HepG2 (cell line): ENCODE results near the gene CBLN3. TPM values are rescaled to one million over a fixed set of nuclear protein-coding genes. Genes with fewer than 3 reads are reported as not detected.

ENCODE experiments used
- AKNA ChIP-seq: sonication (generic); formaldehyde crosslinking; IDR thresholded peaks from 2 replicates; pipeline ENCODE4 v1.4.0; 2020; ENCODE audit warnings: missing genetic modification reagents, borderline replicate concordance
- GATAD2A ChIP-seq: IDR thresholded peaks from 2 replicates; pipeline ENCODE4 v1.6.1; 2016
- GLMP ChIP-seq: sonication (generic); formaldehyde crosslinking; IDR thresholded peaks from 2 replicates; pipeline ENCODE4 v1.9.0; 2021; ENCODE audit warnings: missing genetic modification reagents, mild to moderate bottlenecking, borderline replicate concordance
- KIAA2018 ChIP-seq: sonication (generic); formaldehyde crosslinking; IDR thresholded peaks from 2 replicates; pipeline ENCODE4 v1.5.0; 2020; ENCODE audit warnings: mild to moderate bottlenecking, missing genetic modification reagents, borderline replicate concordance
- MIXL1 ChIP-seq: IDR thresholded peaks from 2 replicates; pipeline ENCODE4 v1.6.1; 2016
- SP140L ChIP-seq: sonication (generic); formaldehyde crosslinking; IDR thresholded peaks from 2 replicates; pipeline ENCODE4 v1.4.0; 2020; ENCODE audit warnings: missing genetic modification reagents, borderline replicate concordance
- THAP9 ChIP-seq: sonication (generic); formaldehyde crosslinking; IDR thresholded peaks from 2 replicates; pipeline ENCODE4; 2020; ENCODE audit warnings: missing genetic modification reagents, mild to moderate bottlenecking, borderline replicate concordance
- ZBTB38 ChIP-seq: sonication (generic); formaldehyde crosslinking; IDR thresholded peaks from 2 replicates; pipeline ENCODE4 v1.5.1; 2020; ENCODE audit warnings: mild to moderate bottlenecking, missing genetic modification reagents
- ZNF354B ChIP-seq: sonication (generic); formaldehyde crosslinking; IDR thresholded peaks from 2 replicates; pipeline ENCODE4 v1.8.0; 2022; ENCODE audit warnings: mild to moderate bottlenecking, missing genetic modification reagents
- ZNF382 ChIP-seq: sonication (generic); formaldehyde crosslinking; IDR thresholded peaks from 2 replicates; pipeline ENCODE4 v1.5.0; 2020; ENCODE audit warnings: missing genetic modification reagents, mild to moderate bottlenecking, borderline replicate concordance
- ZNF83 ChIP-seq: sonication (generic); formaldehyde crosslinking; IDR thresholded peaks from 2 replicates; pipeline ENCODE4 v1.4.0; 2020; ENCODE audit warnings: missing genetic modification reagents, mild to moderate bottlenecking, borderline replicate concordance
- polyA plus RNA-seq, 8 experiments: library from polyadenylated mRNA; depleted of rRNA in 3 of 8; stranded (reverse) in 7 of 8; unstranded in 1 of 8; fragments of >200 nt; fragmentation: Illumina TruSeq in 4 of 8; extraction: Trizol in 4 of 8; gene quantifications; 2 replicates each; pipeline versions ENCODE4 v1.2.1 to v1.2.3, GENCODE V29; 2011 to 2016; ENCODE audit warnings: low read depth in 4 of 8, missing spikeins in 1 of 8, mixed read lengths in 1 of 8; ENCODE audit not compliant: insufficient read depth in 1 of 8
- total RNA-seq, 5 experiments: library from RNA; depleted of rRNA; stranded (reverse); fragments of >200 nt; fragmentation: Illumina TruSeq; extraction: Trizol; gene quantifications; 2 replicates each; pipeline ENCODE4 v1.2.3, GENCODE V29; 2016; ENCODE audit warnings: low read depth in 1 of 5

Gene CBLN3
- total and polyA plus RNA-seq, 2 of the 13 experiments (the other 11 are each of a cell fraction or from before 2014, with no cell fraction given): 0.66 to 0.98 TPM

- TF ChIP-seq GLMP (CRISPR knock-in tag) (no peak), KIAA2018 (no peak), ZNF382 (CRISPR knock-in tag) (no peak), ZNF354B (no peak), MIXL1 (CRISPR knock-in tag) (peak; percentile 59), ZBTB38 (CRISPR knock-in tag) (no peak), ZNF83 (CRISPR knock-in tag) (0 out of 2 replicates have a peak, but pooled peaks have one; percentile 17), AKNA (CRISPR knock-in tag) (no peak), SP140L (CRISPR knock-in tag) (no peak), GATAD2A (CRISPR knock-in tag) (peak; percentile 56; the same call in 1 of the 2 replicates), THAP9 (CRISPR knock-in tag) (peak; percentile 26; the same call in 1 of the 2 replicates)
Observed at GRCh38 chr14:24436355-24437019, 7.0 kb upstream of the CBLN3 start (continued).
